Right lobe of liver (tissue), 6 donors: ENCODE measurements around the gene OPN1MW3. TPM values are rescaled to one million over a fixed set of nuclear protein-coding genes. Genes with fewer than 3 reads are reported as not detected.
"Not testable (repeated sequence)": the region's sequence is repeated elsewhere in the genome, so short reads cannot be mapped to it uniquely, and the experiment has no call there.

Experiments
- ATAC-seq, 4 donors: fragments of 200-7000 bp; cut with Tn5 transposase; one replicate each; pipeline ENCODE4 v1.9.1; 2020; ENCODE audit warnings: mild to moderate bottlenecking in 4 of 4, moderate library complexity in 4 of 4
- DNase-seq, 3 donors: peaks; one replicate each; pipeline ENCODE4 v3.0.0-alpha.2; 2020
- H3K27ac ChIP-seq, 3 donors: fragments of 200-600 bp; one replicate each; pipeline ENCODE4 v1.8.0; 2022
- H3K27me3 ChIP-seq, 2 donors: fragments of 200-600 bp; one replicate each; pipeline ENCODE4 v1.8.0; 2022
- H3K36me3 ChIP-seq, 4 donors: fragments of 200-600 bp; sonication (generic) in 1 of 4; one replicate each; pipeline versions ENCODE4 v1.5.1 to v1.8.0; 2017 to 2022; ENCODE audit warnings: control low read depth in 1 of 4
- H3K4me1 ChIP-seq, 4 donors: fragments of 200-600 bp; sonication (generic) in 1 of 4; one replicate each; pipeline versions ENCODE4 v1.5.1 to v1.8.0; 2017 to 2022; ENCODE audit warnings: control low read depth in 1 of 4
- H3K4me3 ChIP-seq, 3 donors: fragments of 200-600 bp; one replicate each; pipeline ENCODE4 v1.8.0; 2022
- H3K9me3 ChIP-seq, 4 donors: fragments of 200-600 bp; sonication (generic) in 1 of 4; one replicate each; pipeline versions ENCODE4 v1.5.1 to v1.8.0; 2017 to 2022; ENCODE audit warnings: control low read depth in 1 of 4
- WGBS: methylation state at CpG from one replicate; pipeline ENCODE4 v1.1.6; 2018; ENCODE audit warnings: low coverage, low lambda C conversion rate; ENCODE audit not compliant: insufficient coverage; ENCODE audit errors: missing lambda C conversion rate; 5-methylcytosine and 5-hydroxymethylcytosine counted together
- intact Hi-C, 2 donors: fragments of 100-400 bp; cut with DNase I; formaldehyde crosslinking; loops; one replicate each; pipeline versions ENCODE4 v1.11.2 to v1.14.1; 2022
- long read RNA-seq: library from polyadenylated mRNA; unstranded; transcript quantifications from one replicate; pipeline ENCODE4 v2.0.0, GENCODE V29; 2019
- total RNA-seq, 6 experiments: library from RNA; depleted of rRNA in 2 of 6; stranded (reverse); fragments of >200 nt in 2 of 6; fragmentation: NEBNext Ultra II Directional in 3 of 6; extraction: Animal tissue kit (Norgen Biotek cat#: 25700) in 3 of 6; gene quantifications; one replicate each; pipeline versions ENCODE4 v1.1.0 to v1.2.4, GENCODE V29; 2016 to 2023
- donor health status: DM: no; HTN: yes; CAD: no.
- donor health status: DM: no; HTN: no; CAD: no.
- donor health status: DM: no; HTN: no; CAD: no.
- donor health status: DM: no; HTN: yes; CAD: no.
- donor health status: DM: no; HTN: yes; CAD: no.

OPN1MW3 gene
- total RNA-seq, result not detected
- long read RNA-seq, result 0 reads

- H3K27me3 ChIP-seq, H3K36me3 ChIP-seq, H3K4me3 ChIP-seq, DNase-seq, H3K9me3 ChIP-seq, H3K4me1 ChIP-seq, ATAC-seq, intact Hi-C loops, H3K27ac ChIP-seq: not testable (repeated sequence)
- no CpG with 5 or more reads among the region's 17 CpGs for WGBS
These were observed at the start of gene OPN1MW3 for GRCh38 chrX:154257282-154257681. OPN1MW3 (plus strand) TSS chrX:154257582; CDS start chrX:154257620, 38 bp downstream.

GRCh38 chrX:154209670-154210418 is 47.5 kb upstream of the OPN1MW3 start:
- ATAC-seq, result peak; percentile 60 to 87 (median 84)
- H3K4me1 ChIP-seq, H3K4me3 ChIP-seq, H3K36me3 ChIP-seq, intact Hi-C loops, H3K27me3 ChIP-seq, DNase-seq, H3K27ac ChIP-seq, H3K9me3 ChIP-seq: not testable (repeated sequence)
- no CpG with 5 or more reads among the region's 21 CpGs for WGBS

GRCh38 chrX:154211057-154211456 is 46.3 kb upstream of the OPN1MW3 start:
- H3K27me3 ChIP-seq, intact Hi-C loops, H3K4me3 ChIP-seq, ATAC-seq, H3K36me3 ChIP-seq, H3K4me1 ChIP-seq, H3K9me3 ChIP-seq, H3K27ac ChIP-seq: not testable (repeated sequence)
- whole genome bisulfite sequencing, result 60% methylated on average over 3 of the region's 9 CpGs
- peak in 1 of 3 donors; percentile 12 for DNase-seq

GRCh38 chrX:154211499-154211898 is 45.9 kb upstream of the OPN1MW3 start:
- H3K27me3 ChIP-seq, ATAC-seq, H3K4me3 ChIP-seq, H3K4me1 ChIP-seq, intact Hi-C loops, H3K9me3 ChIP-seq, H3K27ac ChIP-seq, H3K36me3 ChIP-seq, DNase-seq: not testable (repeated sequence)
- WGBS, result no CpG with 5 or more reads among the region's 10 CpGs

GRCh38 chrX:154219456-154219855 is 37.9 kb upstream of the OPN1MW3 start, which contains the start of gene OPN1MW2:
OPN1MW2 (plus strand) TSS chrX:154219756; CDS start chrX:154219816, 60 bp downstream.
- H3K36me3 ChIP-seq, ATAC-seq, H3K9me3 ChIP-seq, DNase-seq, H3K4me1 ChIP-seq, intact Hi-C loops, H3K27me3 ChIP-seq, H3K4me3 ChIP-seq, H3K27ac ChIP-seq: not testable (repeated sequence)
- no CpG with 5 or more reads among the region's 16 CpGs for WGBS

- H3K27me3 ChIP-seq, H3K9me3 ChIP-seq, ATAC-seq, DNase-seq, H3K27ac ChIP-seq, intact Hi-C loops, H3K36me3 ChIP-seq, H3K4me3 ChIP-seq, H3K4me1 ChIP-seq: not testable (repeated sequence)
- no CpG with 5 or more reads among the region's 6 CpGs for WGBS
These were observed 32.1 kb upstream of the OPN1MW3 start for GRCh38 chrX:154225292-154225691.

GRCh38 chrX:154226706-154227105 is 30.7 kb upstream of the OPN1MW3 start:
- H3K9me3 ChIP-seq, intact Hi-C loops, H3K4me1 ChIP-seq, DNase-seq, H3K36me3 ChIP-seq, H3K27ac ChIP-seq, H3K4me3 ChIP-seq, ATAC-seq, H3K27me3 ChIP-seq: not testable (repeated sequence)
- WGBS, result no CpG with 5 or more reads among the region's 9 CpGs

GRCh38 chrX:154231443-154231842 is 25.9 kb upstream of the OPN1MW3 start:
- WGBS, result no CpG with 5 or more reads among the region's 3 CpGs
- ATAC-seq, result peak in 1 of 4 donors; percentile 59

GRCh38 chrX:154233620-154234019 is 23.8 kb upstream of the OPN1MW3 start:
- intact Hi-C loops, H3K27ac ChIP-seq, H3K27me3 ChIP-seq, H3K9me3 ChIP-seq, H3K4me3 ChIP-seq, DNase-seq, H3K4me1 ChIP-seq, ATAC-seq, H3K36me3 ChIP-seq: not testable (repeated sequence)
- no CpG with 5 or more reads among the region's 16 CpGs for WGBS

More at GRCh38 chrX:154231443-154231842, 25.9 kb upstream of the OPN1MW3 start:
- DNase-seq, H3K36me3 ChIP-seq, H3K27me3 ChIP-seq, intact Hi-C loops, H3K4me3 ChIP-seq, H3K27ac ChIP-seq, H3K4me1 ChIP-seq, H3K9me3 ChIP-seq: not testable (repeated sequence)

GRCh38 chrX:154238939-154239559 is 18.3 kb upstream of the OPN1MW3 start:
- H3K4me1 ChIP-seq, H3K27ac ChIP-seq, H3K9me3 ChIP-seq, H3K27me3 ChIP-seq, H3K36me3 ChIP-seq, ATAC-seq, DNase-seq, H3K4me3 ChIP-seq, intact Hi-C loops: not testable (repeated sequence)
- WGBS, result 34% methylated on average over 2 of the region's 11 CpGs

GRCh38 chrX:154239982-154240503 is 17.3 kb upstream of the OPN1MW3 start:
- H3K9me3 ChIP-seq, H3K4me1 ChIP-seq, H3K27me3 ChIP-seq, ATAC-seq, H3K4me3 ChIP-seq, intact Hi-C loops, H3K36me3 ChIP-seq, H3K27ac ChIP-seq: not testable (repeated sequence)
- WGBS, result 48% methylated on average over 6 of the region's 8 CpGs
- peak in 1 of 3 donors; percentile 3 for DNase-seq
